Measurements from ENCODE around the gene TLR8. TPM values are rescaled to one million over a fixed set of nuclear protein-coding genes. Genes with fewer than 3 reads are reported as not detected.

TLR8 gene
- not detected in 2 replicates for polyA plus RNA-seq

GRCh38 chrX:12906046-12906761 lies at the start of gene TLR8:
TSS of gene TLR8 (plus strand) at chrX:12906620. CDS start at chrX:12906707, 87 bp downstream.

GRCh38 chrX:12866451-12867377 lies 39.7 kb upstream of the TLR8 start, which contains the start of gene TLR7:
TSS of gene TLR7 (plus strand) at chrX:12867072. CDS start at chrX:12867579, 507 bp downstream.

Other genes starting within 250 kb of the TLR8 start
- gene PRPS2, start 115.2 kb upstream of the TLR8 start, polyA plus RNA-seq, result 23.7 and 46.9 TPM in 2 replicates
- not detected in 2 replicates for gene TLR7, start 39.5 kb upstream of the TLR8 start, polyA plus RNA-seq
- gene TMSB4X, start 68.5 kb downstream of the TLR8 start, polyA plus RNA-seq, result 611 and 1,082 TPM in 2 replicates
- not detected in 2 replicates for gene FAM9C, start 138.0 kb downstream of the TLR8 start, polyA plus RNA-seq